Measurements from ENCODE around the gene OPRL1.

Gene OPRL1

GRCh38 chr20:64080013-64080812, at the start of gene OPRL1:
Gene OPRL1 (plus strand): TSS chr20:64080082. CDS start chr20:64092721, 12,639 bp downstream.
- Histone ChIP-seq H3K9me3 (ENCODE audit: control insufficient read depth in 1 of 2, low read length in 2 of 2) (no peaks in the 10 kb centered on the region), H3K27me3 (ENCODE audit: low read depth, low read length) (peaks cover 13% of the 10 kb centered on the region), H3K4me1 (ENCODE audit: control insufficient read depth in 1 of 2, insufficient read depth in 2 of 2, low read length in 2 of 2) (peaks cover 8 to 36% of the 10 kb centered on the region in 2 donors), H3K4me3 (ENCODE audit: low read depth in 1 of 2, low read length in 2 of 2) (peak within 1 kb of the TSS; percentile 57 to 82), H3K27ac (ENCODE audit: low read length) (peak within 1 kb of the TSS; percentile 39), H3K36me3 (ENCODE audit: control insufficient read depth in 1 of 2, insufficient read depth in 2 of 2, low read length in 2 of 2) (no peaks in the 10 kb centered on the region)

GRCh38 chr20:64030371-64031134, 49.3 kb upstream of the OPRL1 start:
- Histone ChIP-seq H3K9me3 (ENCODE audit: control insufficient read depth in 1 of 2, low read length in 2 of 2) (no peaks in the 10 kb centered on the region), H3K27ac (ENCODE audit: low read length) (no peak overlapping the region), H3K4me3 (ENCODE audit: low read depth in 1 of 2, low read length in 2 of 2) (no peak overlapping the region), H3K27me3 (ENCODE audit: low read depth, low read length) (no peaks in the 10 kb centered on the region), H3K4me1 (ENCODE audit: control insufficient read depth in 1 of 2, insufficient read depth in 2 of 2, low read length in 2 of 2) (peaks cover 0 to 15% of the 10 kb centered on the region in 2 donors), H3K36me3 (ENCODE audit: control insufficient read depth in 1 of 2, insufficient read depth in 2 of 2, low read length in 2 of 2) (peaks cover 27 to 82% of the 10 kb centered on the region in 2 donors)

- no peak overlapping the region for H3K4me3 ChIP-seq (ENCODE audit: low read depth in 1 of 2, low read length in 2 of 2)
- H3K27me3 ChIP-seq (ENCODE audit: low read depth, low read length) = no peaks in the 10 kb centered on the region
- H3K4me1 ChIP-seq (ENCODE audit: control insufficient read depth in 1 of 2, insufficient read depth in 2 of 2, low read length in 2 of 2) = peaks cover 0 to 15% of the 10 kb centered on the region in 2 donors
- H3K27ac ChIP-seq (ENCODE audit: low read length) = no peak overlapping the region
- peaks cover 20 to 70% of the 10 kb centered on the region in 2 donors for H3K36me3 ChIP-seq (ENCODE audit: control insufficient read depth in 1 of 2, insufficient read depth in 2 of 2, low read length in 2 of 2)
- no peaks in the 10 kb centered on the region for H3K9me3 ChIP-seq (ENCODE audit: control insufficient read depth in 1 of 2, low read length in 2 of 2)
Measured at GRCh38 chr20:64031822-64032314, 48.0 kb upstream of the OPRL1 start.

- Histone ChIP-seq H3K4me1 (ENCODE audit: control insufficient read depth in 1 of 2, insufficient read depth in 2 of 2, low read length in 2 of 2) (peaks cover 0 to 11% of the 10 kb centered on the region in 2 donors), H3K9me3 (ENCODE audit: control insufficient read depth in 1 of 2, low read length in 2 of 2) (no peaks in the 10 kb centered on the region), H3K27ac (ENCODE audit: low read length) (no peak overlapping the region), H3K36me3 (ENCODE audit: control insufficient read depth in 1 of 2, insufficient read depth in 2 of 2, low read length in 2 of 2) (peaks cover 10 to 59% of the 10 kb centered on the region in 2 donors), H3K27me3 (ENCODE audit: low read depth, low read length) (no peaks in the 10 kb centered on the region), H3K4me3 (ENCODE audit: low read depth in 1 of 2, low read length in 2 of 2) (no peak overlapping the region)
Measured at GRCh38 chr20:64032706-64033624, 46.9 kb upstream of the OPRL1 start.

GRCh38 chr20:64033981-64034493, 45.8 kb upstream of the OPRL1 start:
- Histone ChIP-seq H3K4me1 (ENCODE audit: control insufficient read depth in 1 of 2, insufficient read depth in 2 of 2, low read length in 2 of 2) (peaks cover 0 to 17% of the 10 kb centered on the region in 2 donors), H3K27me3 (ENCODE audit: low read depth, low read length) (no peaks in the 10 kb centered on the region), H3K4me3 (ENCODE audit: low read depth in 1 of 2, low read length in 2 of 2) (no peak overlapping the region), H3K36me3 (ENCODE audit: control insufficient read depth in 1 of 2, insufficient read depth in 2 of 2, low read length in 2 of 2) (peaks cover 10 to 49% of the 10 kb centered on the region in 2 donors), H3K9me3 (ENCODE audit: control insufficient read depth in 1 of 2, low read length in 2 of 2) (no peaks in the 10 kb centered on the region), H3K27ac (ENCODE audit: low read length) (no peak overlapping the region)

GRCh38 chr20:64035066-64035932, 44.6 kb upstream of the OPRL1 start:
- no peak overlapping the region for H3K27ac ChIP-seq (ENCODE audit: low read length)

GRCh38 chr20:64035933-64036345, 43.9 kb upstream of the OPRL1 start, which contains the start of gene C20orf204:
Gene C20orf204 (plus strand): TSS chr20:64036182. CDS start chr20:64036324, 142 bp downstream.
- Histone ChIP-seq H3K9me3 (ENCODE audit: control insufficient read depth in 1 of 2, low read length in 2 of 2) (no peaks in the 10 kb centered on the region), H3K4me1 (ENCODE audit: control insufficient read depth in 1 of 2, insufficient read depth in 2 of 2, low read length in 2 of 2) (peaks cover 0 to 27% of the 10 kb centered on the region in 2 donors), H3K4me3 (ENCODE audit: low read depth in 1 of 2, low read length in 2 of 2) (no peak within 1 kb of the TSS), H3K27ac (ENCODE audit: low read length) (no peak within 1 kb of the TSS), H3K36me3 (ENCODE audit: control insufficient read depth in 1 of 2, insufficient read depth in 2 of 2, low read length in 2 of 2) (peaks cover 6 to 30% of the 10 kb centered on the region in 2 donors), H3K27me3 (ENCODE audit: low read depth, low read length) (peaks cover 15% of the 10 kb centered on the region)

More at GRCh38 chr20:64035066-64035932, 44.6 kb upstream of the OPRL1 start:
- H3K9me3 ChIP-seq (ENCODE audit: control insufficient read depth in 1 of 2, low read length in 2 of 2) = no peaks in the 10 kb centered on the region
- H3K4me1 ChIP-seq (ENCODE audit: control insufficient read depth in 1 of 2, insufficient read depth in 2 of 2, low read length in 2 of 2) = peaks cover 0 to 27% of the 10 kb centered on the region in 2 donors
- H3K4me3 ChIP-seq (ENCODE audit: low read depth in 1 of 2, low read length in 2 of 2) = no peak overlapping the region
- peaks cover 9% of the 10 kb centered on the region for H3K27me3 ChIP-seq (ENCODE audit: low read depth, low read length)
- peaks cover 10 to 36% of the 10 kb centered on the region in 2 donors for H3K36me3 ChIP-seq (ENCODE audit: control insufficient read depth in 1 of 2, insufficient read depth in 2 of 2, low read length in 2 of 2)

- H3K36me3 ChIP-seq (ENCODE audit: control insufficient read depth in 1 of 2, insufficient read depth in 2 of 2, low read length in 2 of 2) = peaks cover 6 to 27% of the 10 kb centered on the region in 2 donors
- peaks cover 21% of the 10 kb centered on the region for H3K27me3 ChIP-seq (ENCODE audit: low read depth, low read length)
- H3K9me3 ChIP-seq (ENCODE audit: control insufficient read depth in 1 of 2, low read length in 2 of 2) = no peaks in the 10 kb centered on the region
- no peak overlapping the region for H3K27ac ChIP-seq (ENCODE audit: low read length)
- peaks cover 0 to 27% of the 10 kb centered on the region in 2 donors for H3K4me1 ChIP-seq (ENCODE audit: control insufficient read depth in 1 of 2, insufficient read depth in 2 of 2, low read length in 2 of 2)
- no peak overlapping the region for H3K4me3 ChIP-seq (ENCODE audit: low read depth in 1 of 2, low read length in 2 of 2)
Measured at GRCh38 chr20:64036346-64037198, 43.3 kb upstream of the OPRL1 start.

GRCh38 chr20:64037199-64037497, 42.7 kb upstream of the OPRL1 start:
- peaks cover 27% of the 10 kb centered on the region for H3K27me3 ChIP-seq (ENCODE audit: low read depth, low read length)

More at GRCh38 chr20:64037199-64037497, 42.7 kb upstream of the OPRL1 start:
- Histone ChIP-seq H3K27ac (ENCODE audit: low read length) (no peak overlapping the region), H3K4me1 (ENCODE audit: control insufficient read depth in 1 of 2, insufficient read depth in 2 of 2, low read length in 2 of 2) (peaks cover 0 to 28% of the 10 kb centered on the region in 2 donors), H3K36me3 (ENCODE audit: control insufficient read depth in 1 of 2, insufficient read depth in 2 of 2, low read length in 2 of 2) (peaks cover 6 to 24% of the 10 kb centered on the region in 2 donors), H3K9me3 (ENCODE audit: control insufficient read depth in 1 of 2, low read length in 2 of 2) (no peaks in the 10 kb centered on the region), H3K4me3 (ENCODE audit: low read depth in 1 of 2, low read length in 2 of 2) (no peak overlapping the region)
